SU-DHL-6 (cell line): Measurements from ENCODE around the gene CSF3R.

Source experiments
- CTCF ChIP-seq: fragments of 200-600 bp; sonication (generic); IDR thresholded peaks from one replicate; pipeline ENCODE4 v1.5.1; 2017; ENCODE audit warnings: antibody characterized with exemption, mild to moderate bottlenecking, low read length, moderate library complexity; ENCODE audit not compliant: insufficient read depth, poor library complexity, severe bottlenecking
- EZH2phosphoT487 ChIP-seq: fragments of 200-600 bp; sonication (generic), shearing (Covaris generic); conservative IDR thresholded peaks from 2 replicates; pipeline ENCODE4 v1.6.1; 2018; ENCODE audit warnings: mild to moderate bottlenecking, antibody characterized with exemption, low read length, moderate library complexity, mixed read lengths

- no peak for TF ChIP-seq CTCF
- no peak for TF ChIP-seq EZH2phosphoT487
Observed at GRCh38 chr1:36515315-36516138, 32.8 kb upstream of the CSF3R start.
